IMR-90 (cell line): Measurements from ENCODE around the gene RBPJ. TPM values are rescaled to one million over a fixed set of nuclear protein-coding genes. Genes with fewer than 3 reads are reported as not detected.
A peak's percentile ranks its signal among the peaks of the same experiment; 100 is the strongest.

Experiments used
- ATAC-seq: fragments of 200-7000 bp; cut with Tn5 transposase; 2 replicates; pipeline ENCODE4 v1.9.1; 2020; ENCODE audit warnings: low read depth, mild to moderate bottlenecking, moderate library complexity
- BruUV-seq: library from RNA; stranded (reverse); fragments of 400-500 nt; replicated peaks from 2 replicates; lab custom pipeline; 2021; lab: Mats Ljungman, UMichigan
- CTCF ChIA-PET: fragments of 300-600 bp; formaldehyde crosslinking; extraction: SDS; loops from one replicate; lab custom pipeline; 2021; ENCODE audit warnings: antibody characterized with exemption; lab: Yijun Ruan, JAX
- POLR2A ChIA-PET: fragments of 300-600 bp; sonication (Branson Sonifier 250); formaldehyde crosslinking; loops from one replicate; lab custom pipeline; 2022; ENCODE audit warnings: antibody characterized with exemption; ENCODE audit not compliant: unreplicated experiment; lab: Charles Lee
- DNase-seq: peaks from one replicate; pipeline ENCODE4 v3.0.0; 2013
- H2AFZ ChIP-seq: replicated peaks from 2 replicates; pipeline ENCODE3; 2013; ENCODE audit warnings: low read length, mild to moderate bottlenecking; ENCODE audit not compliant: poor library complexity
- H2AK5ac ChIP-seq: 2 replicates; pipeline ENCODE4 v1.6.1; 2013; ENCODE audit warnings: low read depth, low read length, inconsistent platforms
- H2AK9ac ChIP-seq: replicated peaks from 2 replicates; pipeline ENCODE3; 2013; ENCODE audit warnings: mild to moderate bottlenecking, low read depth, low read length, moderate library complexity; ENCODE audit not compliant: poor library complexity
- H2BK120ac ChIP-seq: 2 replicates; pipeline ENCODE4 v1.6.1; 2013; ENCODE audit warnings: low read depth, low read length, inconsistent platforms
- H2BK15ac ChIP-seq: 3 replicates; pipeline ENCODE4 v1.6.1; 2013; ENCODE audit warnings: low read depth, low read length, inconsistent platforms
- H2BK20ac ChIP-seq: 2 replicates; pipeline ENCODE4 v1.6.1; 2013; ENCODE audit warnings: low read depth, mild to moderate bottlenecking, inconsistent platforms, low read length, moderate library complexity
- H2BK5ac ChIP-seq: 2 replicates; pipeline ENCODE4 v1.6.1; 2013; ENCODE audit warnings: mild to moderate bottlenecking, low read depth, low read length, inconsistent platforms; ENCODE audit not compliant: poor library complexity, severe bottlenecking
- H3K14ac ChIP-seq: replicated peaks from 2 replicates; pipeline ENCODE4 v1.6.1; 2013; ENCODE audit warnings: low read depth, low read length, inconsistent platforms
- H3K18ac ChIP-seq: 2 replicates; pipeline ENCODE4 v1.6.1; 2013; ENCODE audit warnings: low read depth, low read length, control low read depth
- H3K23ac ChIP-seq: 2 replicates; pipeline ENCODE4 v1.6.1; 2013; ENCODE audit warnings: low read depth, low read length, inconsistent platforms
- H3K27ac ChIP-seq: 2 replicates; pipeline ENCODE4 v1.5.1; 2013; ENCODE audit warnings: mild to moderate bottlenecking, control low read depth, low read length; ENCODE audit not compliant: insufficient read depth
- H3K27me3 ChIP-seq: 2 replicates; pipeline ENCODE4 v1.6.1; 2013; ENCODE audit warnings: low read length; ENCODE audit not compliant: control insufficient read depth, insufficient read depth
- H3K36me3 ChIP-seq: 2 replicates; pipeline ENCODE4 v1.6.1; 2013; ENCODE audit warnings: low read length, mixed read lengths; ENCODE audit not compliant: control insufficient read depth, insufficient read depth
- H3K4ac ChIP-seq: 2 replicates; pipeline ENCODE4 v1.6.1; 2013; ENCODE audit warnings: low read depth, low read length, inconsistent platforms
- H3K4me1 ChIP-seq: 2 replicates; pipeline ENCODE4 v1.6.1; 2013; ENCODE audit warnings: low read length, mixed read lengths; ENCODE audit not compliant: control insufficient read depth, insufficient read depth
- H3K4me2 ChIP-seq: 2 replicates; pipeline ENCODE4 v1.6.1; 2013; ENCODE audit warnings: low read depth, mild to moderate bottlenecking, control low read depth, low read length, moderate library complexity
- H3K4me3 ChIP-seq: 2 replicates; pipeline ENCODE4 v1.5.1; 2013; ENCODE audit warnings: low read depth, mild to moderate bottlenecking, control low read depth, low read length, moderate library complexity; ENCODE audit not compliant: insufficient read depth
- H3K56ac ChIP-seq: 2 replicates; pipeline ENCODE4 v1.6.1; 2013; ENCODE audit warnings: low read length, inconsistent platforms; ENCODE audit not compliant: insufficient read depth; ENCODE audit errors: extremely low read depth
- H3K79me1 ChIP-seq, 2 experiments: 2 replicates each; pipeline ENCODE4 v1.6.1; 2013; ENCODE audit warnings: low read length in 2 of 2, inconsistent platforms in 1 of 2, low read depth in 1 of 2
- H3K9ac ChIP-seq: 2 replicates; pipeline ENCODE4 v1.6.1; 2013; ENCODE audit warnings: low read depth, low read length, control low read depth
- H3K9me1 ChIP-seq: 2 replicates; pipeline ENCODE4 v1.6.1; 2013; ENCODE audit warnings: low read length, inconsistent platforms; ENCODE audit not compliant: insufficient read depth
- H3K9me3 ChIP-seq: 2 replicates; pipeline ENCODE4 v1.6.1; 2013; ENCODE audit warnings: low read length; ENCODE audit not compliant: control insufficient read depth, insufficient read depth
- H4K20me1 ChIP-seq: 2 replicates; pipeline ENCODE4 v1.6.1; 2013; ENCODE audit warnings: low read length, inconsistent platforms; ENCODE audit not compliant: insufficient read depth
- H4K5ac ChIP-seq: 2 replicates; pipeline ENCODE4 v1.6.1; 2013; ENCODE audit warnings: mild to moderate bottlenecking, low read depth, low read length, control low read depth
- H4K8ac ChIP-seq, 2 experiments: 2 replicates each; pipeline ENCODE4 v1.6.1; 2013; ENCODE audit warnings: low read depth in 2 of 2, low read length in 2 of 2, control low read depth in 1 of 2, inconsistent platforms in 1 of 2
- H4K91ac ChIP-seq: 2 replicates; pipeline ENCODE4 v1.6.1; 2013; ENCODE audit warnings: low read depth, low read length, inconsistent platforms; ENCODE audit not compliant: insufficient read depth
- CHD1 ChIP-seq: IDR thresholded peaks from 2 replicates; pipeline ENCODE4 v1.6.1; 2012; ENCODE audit warnings: low read depth, low read length, improper control_type of control experiment
- CTCF ChIP-seq: conservative IDR thresholded peaks from 2 replicates; pipeline ENCODE4 v1.5.1; 2012; ENCODE audit warnings: mild to moderate bottlenecking, low read depth, low read length, improper control_type of control experiment
- ELK1 ChIP-seq: fragments of 150-350 bp; IDR thresholded peaks from 2 replicates; pipeline ENCODE4 v1.6.1; 2016; ENCODE audit warnings: low read depth, mild to moderate bottlenecking, low read length, moderate library complexity, borderline replicate concordance
- MAFK ChIP-seq: IDR thresholded peaks from 2 replicates; pipeline ENCODE4 v1.6.1; 2012; ENCODE audit warnings: low read depth, low read length, improper control_type of control experiment
- NFE2L2 ChIP-seq: fragments of 150-350 bp; IDR thresholded peaks from 2 replicates; pipeline ENCODE4 v1.6.1; 2016; ENCODE audit warnings: low read depth, mild to moderate bottlenecking, low read length
- RAD21 ChIP-seq: IDR thresholded peaks from 2 replicates; pipeline ENCODE4 v1.6.1; 2012; ENCODE audit warnings: low read length, improper control_type of control experiment
- RCOR1 ChIP-seq: IDR thresholded peaks from 2 replicates; pipeline ENCODE4 v1.6.1; 2012; ENCODE audit warnings: mild to moderate bottlenecking, low read length, improper control_type of control experiment; ENCODE audit not compliant: insufficient replicate concordance
- SMC3 ChIP-seq: fragments of 150-350 bp; IDR thresholded peaks from 2 replicates; pipeline ENCODE4 v1.6.1; 2016; ENCODE audit warnings: low read depth, mild to moderate bottlenecking, antibody characterized with exemption, low read length, moderate library complexity
- WGBS, 2 experiments: methylation state at CpG; one replicate each; pipeline versions ENCODE4 v1.1.5 to v1.1.7; 2013; ENCODE audit warnings: missing lambda C conversion rate in 2 of 2; ENCODE audit not compliant: insufficient read length in 1 of 2; ENCODE audit errors: extremely low coverage in 2 of 2; 5-methylcytosine and 5-hydroxymethylcytosine counted together
- dilution Hi-C: fragments of 300-500 bp; cut with HindIII; formaldehyde crosslinking; loops from one replicate; pipeline ENCODE4 v1.14.3; 2018; ENCODE audit warnings: low sequenced_read_pairs; ENCODE audit not compliant: unreplicated experiment
- in situ Hi-C: fragments of 300-500 bp; cut with MboI; formaldehyde crosslinking; loops from 3 replicates; pipeline ENCODE4 v1.14.3; 2019; ENCODE audit warnings: low sequenced_read_pairs, inconsistent platforms, mixed read lengths
- intact Hi-C: fragments of 100-400 bp; cut with micrococcal nuclease; formaldehyde crosslinking; loops from 2 replicates; pipeline ENCODE4 v1.10.0; 2022
- polyA plus RNA-seq, 3 experiments: library from polyadenylated mRNA; depleted of rRNA; stranded (reverse); fragments of >200 nt; gene quantifications; 2 replicates each; pipeline ENCODE4 v1.2.3, GENCODE V29; 2012; ENCODE audit warnings: low replicate concordance in 1 of 3
- total RNA-seq: library from RNA; depleted of rRNA; stranded (reverse); fragments of >200 nt; gene quantifications from 2 replicates; pipeline ENCODE4 v1.2.3, GENCODE V29; 2012

The RBPJ gene
- total and polyA plus RNA-seq, 2 of the 4 experiments (the other 2 are of a cell fraction) = 50.3 to 148 TPM

GRCh38 chr4:26355392-26356052, 34.7 kb downstream of the RBPJ start:
- BruUV-seq = TSS peak; percentile 2
- Histone ChIP-seq H3K4me3 (no peak overlapping the region), H3K14ac (0 out of 2 replicates have a peak overlapping the region, but pooled peaks have one; percentile 29), H3K9me3 (no peaks in the 10 kb centered on the region), H2BK20ac (no peak overlapping the region), H3K9ac (no peak overlapping the region), H3K4me1 (peaks cover 9% of the 10 kb centered on the region), H4K91ac (no peak overlapping the region), H3K23ac (peak overlapping the region; percentile 75; the same call in 1 of the 2 replicates), H3K27me3 (no peaks in the 10 kb centered on the region), H2AK5ac (no peak overlapping the region), H3K56ac (no peak overlapping the region), H2AK9ac (no peak overlapping the region), H4K20me1 (peaks cover 88% of the 10 kb centered on the region), H3K27ac (no peak overlapping the region), H4K8ac (no peak overlapping the region), H3K18ac (no peak overlapping the region), H2AFZ (no peak overlapping the region), H3K9me1 (peaks cover 19% of the 10 kb centered on the region), H3K36me3 (no peaks in the 10 kb centered on the region), H2BK5ac (no peak overlapping the region), H2BK120ac (no peak overlapping the region), H3K79me1 (peaks cover 22 to 65% of the 10 kb centered on the region in 2 experiments), H3K4ac (no peak overlapping the region), H2BK15ac (no peak overlapping the region), H4K5ac (no peak overlapping the region), H3K4me2 (no peak overlapping the region)
- no peak for ATAC-seq
- CTCF ChIA-PET = no interaction called here
- intact Hi-C loops = no loop called here
- dilution Hi-C loops = no loop called here
- WGBS, 2 experiments = no CpG with 5 or more reads among the region's 1 CpG
- in situ Hi-C loops = no loop called here
- POLR2A ChIA-PET = no interaction called here
- DNase-seq = no peak
- TF ChIP-seq CHD1 (no peak), RCOR1 (no peak), ELK1 (no peak), CTCF (no peak), NFE2L2 (no peak), RAD21 (no peak), SMC3 (no peak), MAFK (no peak)
